Heart left ventricle (tissue), 16 donors: ENCODE results near the gene USP13. TPM values are rescaled to one million over a fixed set of nuclear protein-coding genes. Genes with fewer than 3 reads are reported as not detected.

Experiments
- ATAC-seq, 4 donors: fragments of 200-7000 bp; cut with Tn5 transposase; one replicate each; pipeline ENCODE4 v1.9.1; 2020 to 2022; ENCODE audit warnings: moderate library complexity in 4 of 4, mild to moderate bottlenecking in 3 of 4, moderate number of reproducible peaks in 1 of 4
- DNase-seq, 5 donors: peaks; one replicate each; pipeline ENCODE4 v3.0.0-alpha.2; 2020
- H3K27ac ChIP-seq, 12 donors: fragments of 200-600 bp; sonication (generic) in 4 of 12; one replicate each; pipeline versions ENCODE4 v1.5.0 to v1.8.0; 2016 to 2022; ENCODE audit warnings: mild to moderate bottlenecking in 2 of 12
- H3K27me3 ChIP-seq, 9 donors: fragments of 200-600 bp; sonication (generic) in 2 of 9; one replicate each; pipeline versions ENCODE4 v1.5.1 to v1.8.0; 2016 to 2022; ENCODE audit warnings: mild to moderate bottlenecking in 3 of 9
- H3K36me3 ChIP-seq, 9 donors: fragments of 200-600 bp; sonication (generic) in 2 of 9; one replicate each; pipeline versions ENCODE4 v1.5.0 to v1.8.0; 2018 to 2022; ENCODE audit warnings: mild to moderate bottlenecking in 2 of 9
- H3K4me1 ChIP-seq, 12 donors: fragments of 200-600 bp; sonication (generic) in 4 of 12; one replicate each; pipeline versions ENCODE4 v1.5.0 to v1.8.0; 2016 to 2022; ENCODE audit warnings: mild to moderate bottlenecking in 3 of 12
- H3K4me3 ChIP-seq, 12 donors: fragments of 200-600 bp; sonication (generic) in 4 of 12; one replicate each; pipeline versions ENCODE4 v1.5.0 to v1.8.0; 2017 to 2022; ENCODE audit warnings: mild to moderate bottlenecking in 9 of 12, moderate library complexity in 4 of 12
- H3K9me3 ChIP-seq, 12 donors: fragments of 200-600 bp; sonication (generic) in 4 of 12; one replicate each; pipeline versions ENCODE4 v1.5.0 to v1.8.0; 2016 to 2022; ENCODE audit warnings: mild to moderate bottlenecking in 1 of 12
- POLR2A ChIP-seq, 2 donors: fragments of 450-650 bp; IDR thresholded peaks; one replicate each; pipeline ENCODE4 v1.6.1; 2017; ENCODE audit warnings: antibody characterized with exemption in 2 of 2, mild to moderate bottlenecking in 2 of 2, moderate library complexity in 2 of 2
- whole genome bisulfite sequencing, 4 donors: extraction: QIAGEN DNeasy Blood & Tissue Kit in 2 of 4; methylation state at CpG; one replicate each; pipeline versions ENCODE4 v1.1.5 to v1.1.7; 2013 to 2018; 5-methylcytosine and 5-hydroxymethylcytosine counted together
- intact Hi-C, 10 donors: fragments of 100-400 bp; cut with DNase I; formaldehyde crosslinking; loops; one replicate each; pipeline versions ENCODE4 v1.11.1 to v1.14.2; 2022
- polyA plus RNA-seq, 2 donors: library from polyadenylated mRNA; stranded (reverse); fragments of 200-250 nt; gene quantifications; one replicate each; pipeline ENCODE4 v1.2.3, GENCODE V29; 2013
- total RNA-seq, 9 donors: library from RNA; depleted of rRNA in 2 of 9; stranded (reverse); fragments of >200 nt in 2 of 9; fragmentation: NEBNext Ultra II Directional in 3 of 9; extraction: Animal tissue kit (Norgen Biotek cat#: 25700) in 3 of 9; gene quantifications; one replicate each; pipeline versions ENCODE4 v1.1.0 to v1.2.4, GENCODE V29; 2016 to 2023
- TF ChIP-seq, protein P1 (sequence below), 12 donors: fragments of 200-600 bp; sonication (generic) in 4 of 12; IDR thresholded peaks; one replicate each; pipeline versions ENCODE4 v1.5.0 to v1.8.0; 2018 to 2022; ENCODE audit warnings: antibody characterized with exemption in 12 of 12, mild to moderate bottlenecking in 5 of 12
- donor health status: ischemic (EF 13 %, LVEDD 7.1; RV severe dilation, severe dysfunction).
- donor health status: healthy with polysubstance abuse.
- donor health status: DM: no; HTN: yes; CAD: no.
- donor health status: DM: no; HTN: no; CAD: no.
- donor health status: ischemic (EF 25% LVEDD 6.9; RV normal size, moderate dysfunction).
- donor health status: ischemic (EF 25% LVEDD 5.7; RV mildly dilated, moderate dysfunction).
- donor health status: healthy.
- donor health status: DM: yes; HTN: yes; CAD: no.
- donor health status: ischemic (EF 35%, LVEDD 5.7; RV mildly dilated, moderate dysfunction).
- donor health status: nonischemic (EF 11% LVEDD 7.7; RV severe dilation, severe dysfunction).
- donor health status: DM: yes; HTN: yes; CAD: no.
- donor health status: PGD.
- donor health status: ischemic (EF 29% LVEDD 5.4; RV normal size, mild dysfunction).
- donor health status: nonischemic (EF 23%, LVEDD 6.1; RV moderate dilation, normal function).

The USP13 gene
- total and polyA plus RNA-seq, 11 donors: 29.2 to 287 (median 137) TPM

DNA sequence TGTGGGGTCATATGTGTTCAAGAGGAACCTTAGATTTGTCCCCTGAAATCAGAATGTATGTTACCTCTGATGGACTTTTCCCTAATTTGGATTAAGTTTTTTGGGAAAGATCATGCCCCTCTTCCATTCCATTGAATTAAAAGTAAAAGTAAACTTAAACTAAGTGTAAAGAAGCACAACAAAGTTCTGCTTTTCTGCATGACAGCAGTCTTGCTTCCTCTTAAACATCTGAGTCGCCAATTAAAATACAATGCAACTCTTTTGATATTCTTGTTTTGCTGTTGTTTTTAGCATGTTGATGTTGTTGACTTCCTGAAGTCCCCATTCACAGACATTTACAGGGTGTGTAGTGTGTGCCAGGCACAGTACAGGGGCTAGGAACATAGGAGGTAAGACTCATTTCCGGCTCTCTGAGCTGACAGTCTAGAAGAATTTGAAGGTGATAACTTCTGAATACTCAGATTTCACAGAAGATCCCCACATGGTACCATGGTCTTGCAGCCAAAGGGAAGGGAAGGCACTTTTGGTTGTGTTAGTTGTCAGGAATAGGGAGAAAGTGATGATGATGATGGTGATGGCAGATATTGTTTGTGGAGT lies 45.0 kb downstream of the USP13 start:
- intact Hi-C loops: no loop called here
- ATAC-seq: no peak
- Histone ChIP-seq H3K9me3 (no peaks in the 10 kb centered on the region), H3K36me3 (peaks cover 0 to 9% (median 2%) of the 10 kb centered on the region in 9 donors), H3K27ac (peak overlapping the region in 1 of 12 donors; percentile 39), H3K4me3 (no peak overlapping the region), H3K27me3 (no peaks in the 10 kb centered on the region), H3K4me1 (peaks cover 0 to 35% (median 0%) of the 10 kb centered on the region in 12 donors)
- TF ChIP-seq, protein P1, sequence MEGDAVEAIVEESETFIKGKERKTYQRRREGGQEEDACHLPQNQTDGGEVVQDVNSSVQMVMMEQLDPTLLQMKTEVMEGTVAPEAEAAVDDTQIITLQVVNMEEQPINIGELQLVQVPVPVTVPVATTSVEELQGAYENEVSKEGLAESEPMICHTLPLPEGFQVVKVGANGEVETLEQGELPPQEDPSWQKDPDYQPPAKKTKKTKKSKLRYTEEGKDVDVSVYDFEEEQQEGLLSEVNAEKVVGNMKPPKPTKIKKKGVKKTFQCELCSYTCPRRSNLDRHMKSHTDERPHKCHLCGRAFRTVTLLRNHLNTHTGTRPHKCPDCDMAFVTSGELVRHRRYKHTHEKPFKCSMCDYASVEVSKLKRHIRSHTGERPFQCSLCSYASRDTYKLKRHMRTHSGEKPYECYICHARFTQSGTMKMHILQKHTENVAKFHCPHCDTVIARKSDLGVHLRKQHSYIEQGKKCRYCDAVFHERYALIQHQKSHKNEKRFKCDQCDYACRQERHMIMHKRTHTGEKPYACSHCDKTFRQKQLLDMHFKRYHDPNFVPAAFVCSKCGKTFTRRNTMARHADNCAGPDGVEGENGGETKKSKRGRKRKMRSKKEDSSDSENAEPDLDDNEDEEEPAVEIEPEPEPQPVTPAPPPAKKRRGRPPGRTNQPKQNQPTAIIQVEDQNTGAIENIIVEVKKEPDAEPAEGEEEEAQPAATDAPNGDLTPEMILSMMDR (IDR thresholded peaks at IDR 0.05): no peak
- no peak for TF ChIP-seq POLR2A (IDR thresholded peaks at IDR 0.05)
- 78 to 89% (median 81%) methylated on average over 2 of the region's 2 CpGs for WGBS, 4 donors
- no peak for DNase-seq

- no peaks in the 10 kb centered on the region for H3K27me3 ChIP-seq
- TF ChIP-seq POLR2A (IDR thresholded peaks at IDR 0.05): no peak
- TF ChIP-seq, protein P1 (IDR thresholded peaks at IDR 0.05): no peak
- ATAC-seq (no peak), DNase-seq (no peak)
- H3K4me1 ChIP-seq: peaks cover 0 to 27% (median 3%) of the 10 kb centered on the region in 12 donors
- WGBS, 4 donors: 91 to 97% (median 95%) methylated on average over 4 of the region's 4 CpGs
- H3K27ac ChIP-seq: no peak overlapping the region
- no peak overlapping the region for H3K4me3 ChIP-seq
- intact Hi-C loops: no loop called here
- H3K36me3 ChIP-seq: peaks cover 0 to 9% (median 0%) of the 10 kb centered on the region in 9 donors
- H3K9me3 ChIP-seq: no peaks in the 10 kb centered on the region
Measured at GRCh38 chr3:179700716-179701115, 47.9 kb downstream of the USP13 start.

GRCh38 chr3:179701176-179701827 lies 48.5 kb downstream of the USP13 start:
- peaks cover 0 to 9% (median 0%) of the 10 kb centered on the region in 9 donors for H3K36me3 ChIP-seq
- H3K9me3 ChIP-seq: no peaks in the 10 kb centered on the region
- intact Hi-C loops: no loop called here
- 69 to 83% (median 81%) methylated on average over 12 of the region's 12 CpGs for WGBS, 4 donors
- H3K4me1 ChIP-seq: peaks cover 0 to 27% (median 4%) of the 10 kb centered on the region in 12 donors
- H3K27ac ChIP-seq: no peak overlapping the region
- ATAC-seq (no peak), DNase-seq (no peak)
- TF ChIP-seq, protein P1 (IDR thresholded peaks at IDR 0.05): no peak
- TF ChIP-seq POLR2A (IDR thresholded peaks at IDR 0.05): no peak
- H3K27me3 ChIP-seq: no peaks in the 10 kb centered on the region
- H3K4me3 ChIP-seq: no peak overlapping the region

GRCh38 chr3:179702271-179702947 lies 49.6 kb downstream of the USP13 start:
- H3K4me3 ChIP-seq: no peak overlapping the region
- ATAC-seq (no peak), DNase-seq (no peak)
- no peaks in the 10 kb centered on the region for H3K27me3 ChIP-seq
- H3K36me3 ChIP-seq: peaks cover 0 to 16% (median 4%) of the 10 kb centered on the region in 9 donors
- H3K9me3 ChIP-seq: no peaks in the 10 kb centered on the region
- intact Hi-C loops: no loop called here
- WGBS, 4 donors: 92 to 96% (median 95%) methylated on average over 5 to 6 of the region's 6 CpGs
- H3K4me1 ChIP-seq: peaks cover 0 to 38% (median 13%) of the 10 kb centered on the region in 12 donors
- no peak for TF ChIP-seq POLR2A (IDR thresholded peaks at IDR 0.05)
- TF ChIP-seq, protein P1 (IDR thresholded peaks at IDR 0.05): no peak
- no peak overlapping the region for H3K27ac ChIP-seq
